HUES6 (cell line): ENCODE data around the gene MYO18B.

ENCODE experiments used
- H3K27ac ChIP-seq: 2 replicates; pipeline ENCODE4 v1.7.0; 2013; ENCODE audit warnings: low read depth, mild to moderate bottlenecking, low read length, inconsistent platforms
- H3K27me3 ChIP-seq: 2 replicates; pipeline ENCODE4 v1.6.1; 2013; ENCODE audit warnings: low read length; ENCODE audit not compliant: control insufficient read depth, insufficient read depth
- H3K36me3 ChIP-seq: 2 replicates; pipeline ENCODE4 v1.6.1; 2013; ENCODE audit warnings: low read length; ENCODE audit not compliant: control insufficient read depth, insufficient read depth
- H3K4me1 ChIP-seq: 2 replicates; pipeline ENCODE4 v1.6.1; 2013; ENCODE audit warnings: low read length; ENCODE audit not compliant: control insufficient read depth, insufficient read depth
- H3K4me3 ChIP-seq: 2 replicates; pipeline ENCODE4 v1.5.1; 2013; ENCODE audit warnings: low read depth, low read length
- H3K9ac ChIP-seq: one replicate; pipeline ENCODE4 v1.6.1; 2013; ENCODE audit warnings: mild to moderate bottlenecking, low read length
- H3K9me3 ChIP-seq: 2 replicates; pipeline ENCODE4 v1.6.1; 2013; ENCODE audit warnings: low read depth, low read length; ENCODE audit not compliant: control insufficient read depth, insufficient read depth

The MYO18B gene

DNA sequence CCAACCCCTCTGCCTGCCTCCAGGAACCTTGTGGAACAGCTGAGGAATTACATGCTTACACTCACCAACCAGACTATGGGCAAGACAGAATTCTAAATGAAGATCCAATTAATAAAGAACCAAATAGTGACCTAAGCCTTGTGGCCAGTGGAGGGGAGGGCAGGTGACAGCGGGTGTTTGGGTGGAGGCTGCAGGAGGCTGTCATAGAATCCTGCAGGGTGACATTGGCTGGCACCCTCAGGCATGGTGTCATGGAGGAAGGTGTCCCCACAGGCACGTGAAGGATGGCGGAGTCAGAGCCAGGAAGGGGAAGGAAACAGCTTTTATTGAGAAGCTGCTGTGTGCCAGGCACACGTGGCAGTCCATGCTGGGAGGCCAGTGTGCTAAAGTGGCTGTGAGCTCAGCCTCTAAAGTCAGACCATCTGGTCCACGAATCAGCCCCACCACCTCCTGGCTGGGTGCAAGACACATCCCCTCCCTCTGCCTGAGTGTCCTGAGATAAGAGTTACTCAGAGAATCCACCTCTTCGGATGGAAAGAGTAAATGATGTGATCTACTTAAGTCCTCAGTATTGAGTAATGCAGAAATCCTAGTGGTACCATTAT lies 8.7 kb downstream of the MYO18B start:
- Histone ChIP-seq H3K4me3 (no peak overlapping the region), H3K9me3 (no peaks in the 10 kb centered on the region), H3K4me1 (peaks cover 4% of the 10 kb centered on the region; the same call in 1 of the 2 replicates), H3K36me3 (no peaks in the 10 kb centered on the region), H3K27me3 (no peaks in the 10 kb centered on the region), H3K27ac (no peak overlapping the region), H3K9ac (no peak overlapping the region)

DNA sequence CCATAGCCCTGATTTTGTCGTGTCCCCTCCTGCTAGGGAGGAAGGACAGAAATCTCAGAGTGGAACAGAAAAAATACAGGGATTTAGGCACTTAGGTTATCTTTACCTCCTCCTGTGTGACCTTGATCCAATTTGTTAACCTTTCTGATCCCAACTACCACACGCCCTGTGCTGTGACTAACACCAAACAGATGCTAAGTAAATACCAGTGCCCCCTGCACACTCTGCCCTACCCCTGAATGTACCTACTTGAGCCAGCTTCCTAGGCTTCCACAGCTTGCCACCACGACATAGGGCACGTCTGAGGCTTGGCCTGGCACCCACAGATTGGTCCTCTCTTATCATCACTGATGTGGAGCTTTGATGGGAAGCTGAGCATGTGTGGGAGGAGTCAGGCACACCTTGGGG lies 9.2 kb downstream of the MYO18B start:
- Histone ChIP-seq H3K4me3 (no peak overlapping the region), H3K9me3 (no peaks in the 10 kb centered on the region), H3K4me1 (peaks cover 4% of the 10 kb centered on the region; the same call in 1 of the 2 replicates), H3K27ac (no peak overlapping the region), H3K27me3 (no peaks in the 10 kb centered on the region), H3K9ac (no peak overlapping the region), H3K36me3 (no peaks in the 10 kb centered on the region)

- Histone ChIP-seq H3K4me3 (no peak overlapping the region), H3K9ac (no peak overlapping the region), H3K36me3 (no peaks in the 10 kb centered on the region), H3K9me3 (no peaks in the 10 kb centered on the region), H3K27me3 (no peaks in the 10 kb centered on the region), H3K27ac (no peak overlapping the region), H3K4me1 (peaks cover 4% of the 10 kb centered on the region; the same call in 1 of the 2 replicates)
These were observed 10.7 kb downstream of the MYO18B start for GRCh38 chr22:25752615-25753214.

DNA sequence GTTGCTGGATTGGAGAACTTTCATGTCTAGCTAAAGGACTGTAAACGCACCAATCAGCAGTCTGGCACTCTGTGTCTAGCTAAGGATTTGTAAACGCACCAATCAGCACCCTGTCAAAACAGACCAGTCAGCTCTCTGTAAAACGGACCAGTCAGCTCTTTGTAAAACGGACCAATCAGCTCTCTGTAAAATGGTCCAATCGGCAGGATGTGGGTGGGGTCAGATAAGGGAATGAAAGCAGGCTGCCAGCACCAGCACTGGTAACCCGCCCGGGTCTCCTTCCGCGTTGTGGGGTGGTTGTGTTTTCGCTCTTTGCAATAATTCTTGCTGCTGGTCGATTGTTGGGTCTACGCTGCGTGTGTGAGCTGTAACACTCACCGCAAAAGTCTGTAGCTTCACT lies 11.3 kb downstream of the MYO18B start:
- Histone ChIP-seq H3K27me3 (no peaks in the 10 kb centered on the region), H3K27ac (no peak overlapping the region), H3K4me3 (no peak overlapping the region), H3K9ac (no peak overlapping the region), H3K9me3 (no peaks in the 10 kb centered on the region), H3K4me1 (peaks cover 4% of the 10 kb centered on the region; the same call in 1 of the 2 replicates), H3K36me3 (no peaks in the 10 kb centered on the region)

DNA sequence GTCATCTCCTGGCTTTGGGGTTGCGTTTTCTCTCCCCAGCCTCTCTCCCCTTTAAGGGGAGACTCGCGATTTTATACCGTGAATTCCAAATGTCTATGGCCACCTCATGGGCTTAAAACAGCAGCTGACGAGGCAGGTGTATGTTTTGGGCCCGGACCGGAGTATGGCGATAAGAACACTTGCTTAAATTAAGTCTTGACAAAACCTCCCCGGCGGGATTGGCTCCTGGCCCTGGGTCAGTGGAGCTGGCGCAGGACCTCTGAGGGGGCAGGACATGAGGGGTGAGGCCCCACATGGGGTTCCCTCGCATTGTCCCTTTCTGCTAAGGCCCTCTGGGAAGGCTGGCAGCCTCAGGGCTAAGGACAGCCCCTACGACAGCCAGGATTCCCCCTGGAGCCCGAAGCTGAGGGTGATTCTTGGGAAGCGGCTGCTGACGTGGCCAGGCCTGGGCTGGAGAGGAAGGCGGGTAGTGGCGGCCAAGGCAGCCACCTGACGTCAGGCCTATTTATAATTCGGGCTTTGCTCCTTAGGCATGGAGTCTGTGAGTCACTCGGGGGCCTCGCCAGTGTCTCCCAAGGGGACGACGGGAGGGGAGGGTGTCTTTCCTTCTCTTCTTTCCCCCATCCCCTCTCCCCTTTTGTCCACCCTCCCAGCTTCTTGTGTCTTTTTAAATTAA lies 12.7 kb downstream of the MYO18B start:
- H3K4me3 ChIP-seq = no peak overlapping the region
- H3K4me1 ChIP-seq = peaks cover 3% of the 10 kb centered on the region; the same call in 1 of the 2 replicates
- H3K27ac ChIP-seq = no peak overlapping the region
- no peak overlapping the region for H3K9ac ChIP-seq
- H3K27me3 ChIP-seq = no peaks in the 10 kb centered on the region
- no peaks in the 10 kb centered on the region for H3K9me3 ChIP-seq
- no peaks in the 10 kb centered on the region for H3K36me3 ChIP-seq

GRCh38 chr22:25757686-25758085 lies 15.7 kb downstream of the MYO18B start:
- Histone ChIP-seq H3K36me3 (no peaks in the 10 kb centered on the region), H3K4me1 (no peaks in the 10 kb centered on the region), H3K4me3 (no peak overlapping the region), H3K9me3 (no peaks in the 10 kb centered on the region), H3K27ac (no peak overlapping the region), H3K27me3 (no peaks in the 10 kb centered on the region), H3K9ac (no peak overlapping the region)

GRCh38 chr22:25758316-25758715 lies 16.3 kb downstream of the MYO18B start:
- Histone ChIP-seq H3K27ac (no peak overlapping the region), H3K4me1 (no peaks in the 10 kb centered on the region; the same call in 1 of the 2 replicates), H3K9me3 (no peaks in the 10 kb centered on the region), H3K9ac (no peak overlapping the region), H3K36me3 (no peaks in the 10 kb centered on the region), H3K4me3 (no peak overlapping the region), H3K27me3 (no peaks in the 10 kb centered on the region)

DNA sequence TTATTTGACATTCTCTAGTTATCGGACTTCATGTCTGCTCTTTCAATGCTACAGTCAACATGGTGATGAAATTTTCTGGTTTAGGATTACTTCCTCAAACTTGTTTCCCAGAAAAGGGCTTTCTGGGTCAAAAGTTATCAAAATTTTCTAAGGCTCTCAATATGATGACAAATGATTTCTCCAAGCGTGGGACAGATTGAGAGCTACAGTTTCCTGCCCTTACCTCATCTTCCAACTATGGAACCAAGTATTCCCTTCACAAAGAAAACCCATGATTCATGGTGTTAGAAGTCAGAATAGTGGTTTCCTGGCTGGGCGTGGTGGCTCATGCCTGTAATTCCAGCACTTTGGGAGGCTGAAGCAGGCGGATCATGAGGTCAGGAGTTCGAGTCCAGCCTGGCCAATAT lies 17.8 kb downstream of the MYO18B start:
- H3K4me3 ChIP-seq = no peak overlapping the region
- H3K9ac ChIP-seq = no peak overlapping the region

DNA sequence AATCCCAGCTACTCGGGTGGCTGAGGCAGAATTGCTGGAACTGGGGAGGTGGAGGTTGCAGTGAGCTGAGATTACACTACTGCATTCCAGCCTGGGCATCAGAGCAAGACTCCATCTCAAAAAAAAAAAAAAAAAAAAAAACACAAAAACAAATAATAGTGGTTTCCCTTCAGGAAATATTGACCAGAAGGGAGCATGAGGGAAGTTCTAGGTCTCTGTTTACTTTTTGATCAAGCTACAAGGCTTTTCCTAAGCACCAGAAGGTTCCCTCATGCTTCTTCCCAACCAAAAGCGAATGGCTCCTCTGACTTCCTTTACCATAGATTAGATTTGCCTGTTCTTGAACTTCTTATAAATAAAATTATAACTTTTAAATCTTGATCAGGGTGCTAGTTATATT lies 18.3 kb downstream of the MYO18B start:
- no peaks in the 10 kb centered on the region for H3K9me3 ChIP-seq
- H3K27ac ChIP-seq = no peak overlapping the region
- H3K4me3 ChIP-seq = no peak overlapping the region
- H3K27me3 ChIP-seq = no peaks in the 10 kb centered on the region
- H3K9ac ChIP-seq = no peak overlapping the region
- H3K36me3 ChIP-seq = no peaks in the 10 kb centered on the region
- no peaks in the 10 kb centered on the region; the same call in 1 of the 2 replicates for H3K4me1 ChIP-seq

More for the DNA sequence above, 17.8 kb downstream of the MYO18B start:
- Histone ChIP-seq H3K27ac (no peak overlapping the region), H3K27me3 (no peaks in the 10 kb centered on the region), H3K36me3 (no peaks in the 10 kb centered on the region), H3K4me1 (no peaks in the 10 kb centered on the region; the same call in 1 of the 2 replicates), H3K9me3 (no peaks in the 10 kb centered on the region)

DNA sequence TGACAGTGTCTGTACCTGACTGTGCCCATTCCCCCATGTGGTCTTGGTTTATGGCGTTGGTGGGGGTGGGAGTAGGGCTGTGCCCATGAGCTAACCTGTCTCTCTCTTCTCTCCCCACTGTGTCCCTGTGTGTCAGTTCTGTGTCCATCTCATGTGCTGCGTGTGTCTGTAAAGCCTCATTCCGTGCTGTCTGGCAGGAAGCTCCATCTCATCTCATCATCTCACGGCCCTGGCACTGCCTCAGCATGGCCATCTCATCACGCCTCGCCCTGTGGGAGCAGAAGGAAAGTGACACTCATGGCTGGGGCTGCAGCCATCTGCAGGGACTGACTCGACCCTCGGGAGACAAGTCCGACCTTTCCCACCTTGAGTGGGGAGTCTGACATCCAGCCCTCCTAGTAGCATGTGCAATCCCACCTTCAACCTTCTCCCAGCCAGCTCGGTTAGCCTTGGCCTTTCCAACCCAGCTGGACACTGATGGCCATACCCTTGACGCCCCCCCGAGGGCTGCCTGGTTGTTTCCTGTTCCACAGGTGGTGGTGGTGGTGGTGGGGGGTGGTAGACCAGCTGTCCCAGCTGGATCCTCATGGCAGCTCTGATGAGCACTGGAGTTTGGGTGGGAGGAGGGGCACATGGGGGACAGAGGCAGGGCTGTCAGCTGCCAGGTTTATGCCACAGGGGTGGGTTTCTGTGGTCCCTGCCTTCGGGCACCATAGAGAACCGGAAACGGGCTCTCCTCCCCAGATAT lies 19.0 kb downstream of the MYO18B start:
- Histone ChIP-seq H3K27ac (no peak overlapping the region), H3K4me3 (no peak overlapping the region), H3K9ac (no peak overlapping the region), H3K36me3 (no peaks in the 10 kb centered on the region), H3K9me3 (peaks cover 2% of the 10 kb centered on the region; the same call in 1 of the 2 replicates), H3K4me1 (no peaks in the 10 kb centered on the region; the same call in 1 of the 2 replicates), H3K27me3 (no peaks in the 10 kb centered on the region)
